Lung (tissue), 12 donors: ENCODE results near the gene ELN. TPM values are rescaled to one million over a fixed set of nuclear protein-coding genes. Genes with fewer than 3 reads are reported as not detected.

Experiments used
- ATAC-seq: fragments of 200-7000 bp; cut with Tn5 transposase; one replicate; pipeline ENCODE4 v1.9.1; 2020; ENCODE audit warnings: moderate number of reproducible peaks; ENCODE audit not compliant: insufficient read depth, low FRiP score
- DNase-seq, 3 donors: peaks; one replicate each; pipeline ENCODE4 v3.0.0-alpha.2; 2013 to 2017
- H3K27ac ChIP-seq, 2 donors: one replicate each; pipeline ENCODE4 v1.5.1; 2013; ENCODE audit warnings: mild to moderate bottlenecking in 2 of 2, moderate library complexity in 2 of 2, control low read depth in 1 of 2, inconsistent platforms in 1 of 2, low read depth in 1 of 2, low read length in 1 of 2
- H3K27me3 ChIP-seq, 3 donors: one replicate each; pipeline ENCODE4 v1.5.1; 2013; ENCODE audit warnings: low read length in 2 of 3; ENCODE audit not compliant: control insufficient read depth in 3 of 3, insufficient read depth in 3 of 3
- H3K36me3 ChIP-seq, 4 donors: one replicate each; pipeline ENCODE4 v1.5.1; 2013; ENCODE audit warnings: low read length in 4 of 4, mild to moderate bottlenecking in 1 of 4, moderate library complexity in 1 of 4; ENCODE audit not compliant: control insufficient read depth in 4 of 4, insufficient read depth in 4 of 4
- H3K4me1 ChIP-seq, 5 donors: one replicate each; pipeline ENCODE4 v1.5.1; 2013; ENCODE audit warnings: low read length in 5 of 5, mild to moderate bottlenecking in 2 of 5, moderate library complexity in 1 of 5; ENCODE audit not compliant: control insufficient read depth in 5 of 5, insufficient read depth in 5 of 5
- H3K4me3 ChIP-seq: one replicate; pipeline ENCODE4 v1.5.1; 2013; ENCODE audit warnings: mild to moderate bottlenecking, control low read depth, moderate library complexity
- H3K9ac ChIP-seq, 2 donors: one replicate each; pipeline ENCODE4 v1.5.1; 2013; ENCODE audit warnings: low read length in 2 of 2, control low read depth in 1 of 2; ENCODE audit not compliant: insufficient read depth in 1 of 2
- H3K9me3 ChIP-seq, 4 donors: one replicate each; pipeline ENCODE4 v1.5.1; 2013; ENCODE audit warnings: low read length in 3 of 4, mild to moderate bottlenecking in 1 of 4, moderate library complexity in 1 of 4; ENCODE audit not compliant: control insufficient read depth in 4 of 4, insufficient read depth in 3 of 4
- WGBS, 2 donors: extraction: QIAGEN DNeasy Blood & Tissue Kit; methylation state at CpG; one replicate each; pipeline ENCODE4 v1.1.7; 2013; 5-methylcytosine and 5-hydroxymethylcytosine counted together
- polyA plus RNA-seq, 2 donors: library from polyadenylated mRNA; stranded (reverse); fragments of 200-250 nt; gene quantifications; one replicate each; pipeline ENCODE4 v1.2.1, GENCODE V29; 2013
- total RNA-seq, 2 donors: library from RNA; depleted of rRNA in 1 of 2; stranded (reverse); fragments of >200 nt in 1 of 2; gene quantifications; one replicate each; pipeline ENCODE4 v1.2.1, GENCODE V29; 2014 to 2021
- TF ChIP-seq, protein P1 (sequence below): IDR thresholded peaks from 2 replicates; pipeline ENCODE4 v1.5.1; 2012; ENCODE audit warnings: mild to moderate bottlenecking; ENCODE audit errors: control extremely low read depth, extremely low read depth
- donor health status: control.
- donor health status: control.
- donor health status: Bipolar disorder and iron deficiency.
- donor health status: healthy.
- donor health status: DM: yes; HTN: yes; CAD: no.

ELN gene
- total and polyA plus RNA-seq, 4 donors = 60.4 to 274 (median 125) TPM

DNA sequence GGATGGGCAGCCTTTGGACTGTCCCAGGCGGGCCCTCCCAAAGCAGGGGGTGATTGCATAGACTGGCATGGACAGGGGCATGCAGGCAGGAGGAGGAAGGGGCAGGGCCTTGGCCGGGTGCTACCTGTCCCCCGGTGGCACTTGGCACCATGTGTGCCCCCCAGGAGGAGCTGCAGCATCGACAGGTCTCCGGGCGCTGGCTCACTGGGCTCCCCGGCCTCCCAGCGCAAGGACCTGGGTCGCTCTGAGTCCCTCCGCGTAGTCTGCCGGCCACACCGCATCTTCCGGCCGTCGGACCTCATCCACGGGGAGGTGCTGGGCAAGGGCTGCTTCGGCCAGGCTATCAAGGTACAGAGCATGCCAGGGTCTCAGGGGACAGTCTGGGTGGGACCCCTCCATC lies 78.9 kb downstream of the ELN start:
- no peak overlapping the region for H3K27ac ChIP-seq
- WGBS, 2 donors = 97% methylated on average over 17 to 18 of the region's 18 CpGs
- H3K4me1 ChIP-seq = no peaks in the 10 kb centered on the region
- TF ChIP-seq, protein P1, sequence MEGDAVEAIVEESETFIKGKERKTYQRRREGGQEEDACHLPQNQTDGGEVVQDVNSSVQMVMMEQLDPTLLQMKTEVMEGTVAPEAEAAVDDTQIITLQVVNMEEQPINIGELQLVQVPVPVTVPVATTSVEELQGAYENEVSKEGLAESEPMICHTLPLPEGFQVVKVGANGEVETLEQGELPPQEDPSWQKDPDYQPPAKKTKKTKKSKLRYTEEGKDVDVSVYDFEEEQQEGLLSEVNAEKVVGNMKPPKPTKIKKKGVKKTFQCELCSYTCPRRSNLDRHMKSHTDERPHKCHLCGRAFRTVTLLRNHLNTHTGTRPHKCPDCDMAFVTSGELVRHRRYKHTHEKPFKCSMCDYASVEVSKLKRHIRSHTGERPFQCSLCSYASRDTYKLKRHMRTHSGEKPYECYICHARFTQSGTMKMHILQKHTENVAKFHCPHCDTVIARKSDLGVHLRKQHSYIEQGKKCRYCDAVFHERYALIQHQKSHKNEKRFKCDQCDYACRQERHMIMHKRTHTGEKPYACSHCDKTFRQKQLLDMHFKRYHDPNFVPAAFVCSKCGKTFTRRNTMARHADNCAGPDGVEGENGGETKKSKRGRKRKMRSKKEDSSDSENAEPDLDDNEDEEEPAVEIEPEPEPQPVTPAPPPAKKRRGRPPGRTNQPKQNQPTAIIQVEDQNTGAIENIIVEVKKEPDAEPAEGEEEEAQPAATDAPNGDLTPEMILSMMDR = no peak
- H3K36me3 ChIP-seq = peaks cover 0 to 34% (median 13%) of the 10 kb centered on the region in 4 donors
- H3K27me3 ChIP-seq = no peaks in the 10 kb centered on the region
- no peak for ATAC-seq
- no peaks in the 10 kb centered on the region for H3K9me3 ChIP-seq
- H3K9ac ChIP-seq = no peak overlapping the region
- DNase-seq = no peak
- H3K4me3 ChIP-seq = no peak overlapping the region

DNA sequence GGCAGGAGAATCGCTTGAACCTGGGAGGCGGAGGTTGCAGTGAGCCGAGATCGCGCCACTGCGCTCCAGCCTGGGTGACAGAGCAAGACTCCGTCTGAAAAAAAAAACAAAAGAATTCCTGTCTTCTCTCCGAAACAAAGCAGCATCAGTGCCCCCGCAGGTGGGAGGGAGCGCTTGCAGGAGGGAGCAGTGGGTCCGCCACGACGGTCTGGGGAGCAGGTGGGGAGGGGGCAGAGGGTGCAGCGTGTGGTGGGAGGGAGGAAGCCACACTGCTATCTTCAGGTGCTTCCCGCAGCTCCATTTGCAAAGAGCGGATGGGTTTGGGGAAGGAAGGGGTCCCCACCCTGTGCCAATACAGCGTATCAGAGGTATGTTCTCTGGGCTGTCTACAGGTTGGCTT lies 87.4 kb downstream of the ELN start:
- no peak for ATAC-seq
- peaks cover 5 to 26% (median 16%) of the 10 kb centered on the region in 4 donors for H3K36me3 ChIP-seq

DNA sequence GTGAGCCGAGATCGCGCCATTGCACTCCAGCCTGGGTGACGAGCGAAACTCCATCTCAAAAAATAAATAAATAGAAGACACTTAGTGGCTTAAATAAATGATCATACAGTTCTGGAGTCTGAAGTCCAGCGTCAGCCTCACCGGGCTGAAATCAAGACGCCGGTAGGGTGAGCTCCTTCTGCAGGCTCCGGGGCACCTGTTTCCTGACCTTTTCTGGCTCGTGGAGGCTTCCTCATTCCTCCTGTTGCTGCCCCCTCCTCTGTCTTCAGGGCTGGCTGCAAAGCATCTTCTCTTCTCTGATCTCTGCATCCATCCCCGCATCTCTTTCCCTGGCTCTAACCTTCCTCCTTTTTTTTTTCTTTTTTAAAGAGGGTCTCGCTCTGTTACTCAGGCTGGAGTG lies 88.4 kb downstream of the ELN start:
- TF ChIP-seq, protein P1 = no peak
- WGBS, 2 donors = 69 to 78% methylated on average over 13 of the region's 13 CpGs
- DNase-seq (no peak), ATAC-seq (no peak)
- Histone ChIP-seq H3K4me3 (no peak overlapping the region), H3K27me3 (no peaks in the 10 kb centered on the region), H3K4me1 (no peaks in the 10 kb centered on the region), H3K9ac (no peak overlapping the region), H3K27ac (no peak overlapping the region), H3K9me3 (peaks cover 0 to 4% (median 0%) of the 10 kb centered on the region in 4 donors), H3K36me3 (peaks cover 5 to 36% (median 15%) of the 10 kb centered on the region in 4 donors)

More for the DNA sequence above, 87.4 kb downstream of the ELN start:
- Histone ChIP-seq H3K4me1 (no peaks in the 10 kb centered on the region), H3K9me3 (peaks cover 0 to 4% (median 0%) of the 10 kb centered on the region in 4 donors), H3K27me3 (no peaks in the 10 kb centered on the region), H3K4me3 (no peak overlapping the region), H3K27ac (no peak overlapping the region), H3K9ac (no peak overlapping the region)
- WGBS, 2 donors = 73 to 76% methylated on average over 16 to 17 of the region's 17 CpGs
- no peak for DNase-seq
- TF ChIP-seq, protein P1 = no peak

Other genes starting within 250 kb of the ELN start
- gene CLDN4, start 197.2 kb upstream of the ELN start, total RNA-seq = 100 to 1,000 TPM; 150 to 169 TPM
- gene CLDN4, start 197.2 kb upstream of the ELN start, polyA plus RNA-seq = 100 to 1,000 TPM in 1 of 2 donors, 10 to 100 TPM in 1; 99.8 to 154 TPM
- 10 to 100 TPM in 1 of 2 donors, 1 to 10 TPM in 1; 6.3 to 22.1 TPM for gene METTL27, start 185.7 kb upstream of the ELN start, total RNA-seq
- gene METTL27, start 185.7 kb upstream of the ELN start, polyA plus RNA-seq = 1 to 10 TPM; 2.3 to 3.9 TPM
- 1 to 10 TPM in 1 of 2 donors, not detected in 1; 1.1 TPM for gene TMEM270, start 167.0 kb upstream of the ELN start, total RNA-seq
- gene TMEM270, start 167.0 kb upstream of the ELN start, polyA plus RNA-seq = under 1 TPM; 0.19 to 0.20 TPM
- 10 to 100 TPM; 11.2 to 41.0 TPM for gene LIMK1, start 55.6 kb downstream of the ELN start, total RNA-seq
- gene LIMK1, start 55.6 kb downstream of the ELN start, polyA plus RNA-seq = 10 to 100 TPM; 14.0 to 20.5 TPM
- 100 to 1,000 TPM; 228 to 250 TPM for gene EIF4H, start 146.2 kb downstream of the ELN start, total RNA-seq
- 100 to 1,000 TPM; 125 to 217 TPM for gene EIF4H, start 146.2 kb downstream of the ELN start, polyA plus RNA-seq
- gene LAT2, start 181.8 kb downstream of the ELN start, total RNA-seq = 10 to 100 TPM; 11.2 to 37.9 TPM
- gene LAT2, start 181.8 kb downstream of the ELN start, polyA plus RNA-seq = 100 to 1,000 TPM in 1 of 2 donors, 10 to 100 TPM in 1; 19.5 to 110 TPM
- 10 to 100 TPM; 14.5 to 23.8 TPM for gene RFC2, start 226.2 kb downstream of the ELN start, total RNA-seq
- 10 to 100 TPM; 20.5 to 22.0 TPM for gene RFC2, start 226.2 kb downstream of the ELN start, polyA plus RNA-seq